DOHH2 (cell line): ENCODE results near the gene SAMD7.

Experiments used
- EZH2phosphoT487 ChIP-seq: fragments of 200-600 bp; sonication (generic); IDR thresholded peaks from 2 replicates; pipeline ENCODE4 v1.6.1; 2017; ENCODE audit warnings: borderline replicate concordance, mild to moderate bottlenecking, antibody characterized with exemption, low read length, moderate library complexity, mixed read lengths
- TF ChIP-seq, protein P1 (sequence below): fragments of 200-600 bp; sonication (generic); IDR thresholded peaks from one replicate; pipeline ENCODE4 v1.5.1; 2014; ENCODE audit warnings: antibody characterized with exemption, mild to moderate bottlenecking, low read depth, low read length; ENCODE audit not compliant: poor library complexity, severe bottlenecking

DNA sequence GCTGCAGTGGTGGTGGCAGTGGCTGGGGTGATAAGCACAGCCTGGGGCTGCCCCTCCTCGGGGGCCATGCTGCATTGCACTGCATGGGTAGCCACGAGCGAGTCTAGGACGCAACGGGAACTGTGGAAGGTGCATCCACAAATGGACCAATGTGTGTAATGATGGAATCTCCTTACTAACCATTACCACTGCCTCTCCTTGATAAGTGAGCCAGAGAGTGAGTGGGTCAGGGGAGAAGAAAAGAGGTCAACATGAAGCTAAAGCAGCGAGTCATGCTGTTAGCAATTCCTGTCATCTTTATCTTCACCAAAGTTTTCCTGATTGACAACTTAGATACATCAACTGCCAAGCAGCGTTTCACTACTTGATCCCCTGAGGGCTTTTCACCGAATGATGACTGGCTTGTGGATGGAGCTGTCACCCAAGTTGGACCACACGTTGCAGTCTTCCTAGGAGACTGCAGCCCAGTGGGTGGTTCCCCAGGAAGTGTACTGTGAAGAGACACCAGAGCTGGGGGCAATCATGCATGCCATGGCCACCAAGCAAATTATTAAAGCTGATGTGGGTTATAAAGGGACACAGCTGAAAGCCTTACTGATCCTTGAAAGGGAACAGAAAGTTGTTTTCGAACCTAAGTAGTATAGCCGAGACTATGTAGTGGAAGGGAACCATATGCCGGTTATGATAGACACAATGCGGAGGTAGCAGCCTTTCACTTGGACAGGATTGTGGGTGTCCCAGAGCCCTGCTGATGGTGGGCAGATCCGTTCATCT lies 20.6 kb downstream of the SAMD7 start:
- TF ChIP-seq, protein P1, sequence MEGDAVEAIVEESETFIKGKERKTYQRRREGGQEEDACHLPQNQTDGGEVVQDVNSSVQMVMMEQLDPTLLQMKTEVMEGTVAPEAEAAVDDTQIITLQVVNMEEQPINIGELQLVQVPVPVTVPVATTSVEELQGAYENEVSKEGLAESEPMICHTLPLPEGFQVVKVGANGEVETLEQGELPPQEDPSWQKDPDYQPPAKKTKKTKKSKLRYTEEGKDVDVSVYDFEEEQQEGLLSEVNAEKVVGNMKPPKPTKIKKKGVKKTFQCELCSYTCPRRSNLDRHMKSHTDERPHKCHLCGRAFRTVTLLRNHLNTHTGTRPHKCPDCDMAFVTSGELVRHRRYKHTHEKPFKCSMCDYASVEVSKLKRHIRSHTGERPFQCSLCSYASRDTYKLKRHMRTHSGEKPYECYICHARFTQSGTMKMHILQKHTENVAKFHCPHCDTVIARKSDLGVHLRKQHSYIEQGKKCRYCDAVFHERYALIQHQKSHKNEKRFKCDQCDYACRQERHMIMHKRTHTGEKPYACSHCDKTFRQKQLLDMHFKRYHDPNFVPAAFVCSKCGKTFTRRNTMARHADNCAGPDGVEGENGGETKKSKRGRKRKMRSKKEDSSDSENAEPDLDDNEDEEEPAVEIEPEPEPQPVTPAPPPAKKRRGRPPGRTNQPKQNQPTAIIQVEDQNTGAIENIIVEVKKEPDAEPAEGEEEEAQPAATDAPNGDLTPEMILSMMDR: no peak
- TF ChIP-seq EZH2phosphoT487: no peak
